Endometrium (tissue), 2 donors: Measurements from ENCODE around the gene PIK3AP1.
"Not testable (repeated sequence)": the region's sequence is repeated elsewhere in the genome, so short reads cannot be mapped to it uniquely, and the experiment has no call there.

Source experiments
- FAIRE-seq: peaks from 2 replicates; lab custom pipeline; 2012; peaks lifted over from hg19 to GRCh38; lab: Jason Lieb, UNC
- donor health status: control.
- donor health status: control.

The PIK3AP1 gene

DNA sequence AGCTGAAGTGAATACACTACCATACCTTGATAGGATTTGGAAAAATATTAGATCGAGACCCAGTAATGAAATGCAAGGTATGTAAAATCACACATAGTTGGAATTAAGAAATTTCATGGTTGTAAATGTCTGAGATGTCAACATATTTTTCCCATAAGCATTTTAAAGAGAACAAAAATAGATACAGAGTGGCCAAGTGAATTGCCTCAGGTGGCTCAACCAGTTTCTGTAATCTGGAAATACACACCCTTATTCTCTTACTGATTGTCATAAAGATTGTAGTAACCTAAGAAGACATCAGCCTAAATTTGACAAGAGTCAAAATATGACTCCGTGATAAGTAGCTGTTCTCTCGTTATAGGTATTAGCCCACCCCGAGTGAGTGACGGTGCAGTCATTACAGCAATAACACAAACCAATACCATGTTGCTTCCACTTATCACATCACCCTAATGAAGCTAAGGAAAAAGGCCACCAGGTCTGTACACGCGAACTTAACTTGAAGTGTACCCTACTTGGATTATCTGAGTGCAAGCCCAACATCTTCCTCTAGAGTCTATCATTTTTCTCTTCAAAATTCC is 23.4 kb downstream of the PIK3AP1 start:
- no peak for FAIRE-seq

DNA sequence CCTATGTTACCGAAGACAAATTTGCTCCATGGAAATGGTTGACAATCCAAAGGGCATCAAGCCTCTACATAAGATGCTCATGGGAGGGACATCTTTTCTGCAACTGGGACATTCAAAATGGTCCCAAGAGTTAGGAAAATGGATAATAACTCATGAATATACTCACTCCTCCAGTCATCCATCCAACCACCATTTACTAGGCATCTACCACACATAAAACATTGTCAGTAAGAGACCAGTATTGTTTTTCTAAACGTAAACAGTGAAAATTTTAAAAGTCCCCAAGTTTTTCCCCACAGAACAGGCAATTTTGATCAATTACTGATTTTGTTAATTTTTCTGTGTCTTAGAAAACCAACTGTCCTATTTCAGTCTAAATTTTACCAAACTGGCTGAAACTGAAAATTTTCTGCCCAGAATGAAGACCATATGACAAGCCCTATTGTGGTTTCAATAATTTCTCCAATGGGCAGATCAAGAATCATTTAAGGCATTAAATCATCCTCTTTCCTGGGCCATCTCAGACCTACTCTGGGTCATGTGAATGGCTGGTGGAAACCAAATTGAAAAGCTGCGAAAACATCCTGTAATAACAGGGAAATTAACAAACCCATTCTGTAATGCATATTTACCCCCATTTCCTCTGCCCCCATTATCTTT is 24.2 kb downstream of the PIK3AP1 start:
- FAIRE-seq: no peak

DNA sequence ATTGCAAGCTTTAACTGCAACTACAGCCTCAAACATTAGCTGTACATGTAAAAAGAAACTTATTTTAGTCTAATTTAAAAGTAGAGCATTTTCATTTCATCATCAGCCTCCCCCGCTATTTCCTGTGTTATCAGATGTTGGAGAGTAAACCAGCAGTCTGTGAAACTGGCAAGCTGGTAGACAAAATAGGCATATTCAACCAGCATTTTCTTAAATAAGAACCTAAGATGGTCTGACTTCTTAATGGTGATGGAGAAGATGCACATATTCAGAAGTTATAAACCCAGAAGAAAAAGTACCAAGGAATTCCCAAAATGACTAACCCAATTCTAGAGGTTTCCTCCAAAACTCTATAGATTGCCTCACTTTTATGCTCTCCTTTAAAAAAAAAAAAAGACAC is 24.9 kb downstream of the PIK3AP1 start:
- peak; percentile 29 for FAIRE-seq

DNA sequence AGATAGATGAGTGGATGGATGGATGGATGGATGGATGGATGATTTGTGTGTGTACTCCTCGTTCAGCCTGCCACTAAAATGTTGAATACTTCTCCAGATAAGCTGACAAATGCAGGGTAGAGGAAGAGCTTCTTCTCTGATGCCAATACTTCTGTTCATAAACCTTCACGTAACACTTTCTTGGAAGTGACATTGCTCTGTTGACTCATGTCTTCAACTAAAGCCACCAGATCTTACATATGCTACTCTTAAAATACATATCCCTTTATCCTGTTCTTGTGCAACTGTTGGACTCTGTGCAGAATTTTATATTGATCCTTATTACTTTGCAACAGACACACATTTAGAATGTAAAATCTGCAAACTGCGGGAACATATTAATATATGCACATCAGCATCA is 26.9 kb downstream of the PIK3AP1 start:
- no peak for FAIRE-seq

DNA sequence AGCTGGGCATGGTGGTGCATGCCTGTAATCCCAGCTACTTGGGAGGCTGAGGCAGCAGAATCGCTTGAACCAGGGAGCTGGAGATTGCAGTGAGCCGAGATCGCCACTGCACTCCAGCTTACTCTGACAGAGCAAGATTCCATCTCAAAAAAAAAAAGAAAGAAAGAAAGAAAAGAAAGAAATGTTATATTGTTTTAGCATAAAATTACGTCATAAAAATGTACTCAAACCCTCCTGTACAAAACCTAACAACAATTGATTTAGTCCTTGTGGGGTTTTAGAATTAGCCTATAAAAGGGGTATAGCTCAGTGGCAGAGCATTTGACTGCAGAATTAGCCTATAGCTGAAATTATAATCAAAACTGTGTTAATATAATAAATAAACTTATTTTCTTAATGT is 27.9 kb downstream of the PIK3AP1 start:
- no peak for FAIRE-seq

DNA sequence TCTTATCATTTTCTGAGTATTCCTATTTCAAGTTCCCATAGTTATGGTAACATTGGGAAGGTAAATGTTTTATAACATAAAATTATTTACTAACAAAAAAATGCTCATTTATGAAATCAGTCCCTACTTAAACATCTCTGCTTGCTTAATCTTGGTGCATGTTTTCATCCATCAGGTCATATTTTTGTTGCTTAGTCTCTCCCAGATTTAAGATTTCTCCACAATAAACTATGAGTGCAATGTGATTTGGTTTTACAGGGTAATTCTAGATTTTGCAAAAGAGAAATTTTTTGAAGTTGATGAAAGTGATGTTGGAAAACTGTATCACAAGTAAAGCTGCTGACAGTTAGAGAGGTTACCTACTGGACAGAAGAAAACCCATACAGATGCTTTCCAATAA is 28.6 kb downstream of the PIK3AP1 start:
- no peak for FAIRE-seq

DNA sequence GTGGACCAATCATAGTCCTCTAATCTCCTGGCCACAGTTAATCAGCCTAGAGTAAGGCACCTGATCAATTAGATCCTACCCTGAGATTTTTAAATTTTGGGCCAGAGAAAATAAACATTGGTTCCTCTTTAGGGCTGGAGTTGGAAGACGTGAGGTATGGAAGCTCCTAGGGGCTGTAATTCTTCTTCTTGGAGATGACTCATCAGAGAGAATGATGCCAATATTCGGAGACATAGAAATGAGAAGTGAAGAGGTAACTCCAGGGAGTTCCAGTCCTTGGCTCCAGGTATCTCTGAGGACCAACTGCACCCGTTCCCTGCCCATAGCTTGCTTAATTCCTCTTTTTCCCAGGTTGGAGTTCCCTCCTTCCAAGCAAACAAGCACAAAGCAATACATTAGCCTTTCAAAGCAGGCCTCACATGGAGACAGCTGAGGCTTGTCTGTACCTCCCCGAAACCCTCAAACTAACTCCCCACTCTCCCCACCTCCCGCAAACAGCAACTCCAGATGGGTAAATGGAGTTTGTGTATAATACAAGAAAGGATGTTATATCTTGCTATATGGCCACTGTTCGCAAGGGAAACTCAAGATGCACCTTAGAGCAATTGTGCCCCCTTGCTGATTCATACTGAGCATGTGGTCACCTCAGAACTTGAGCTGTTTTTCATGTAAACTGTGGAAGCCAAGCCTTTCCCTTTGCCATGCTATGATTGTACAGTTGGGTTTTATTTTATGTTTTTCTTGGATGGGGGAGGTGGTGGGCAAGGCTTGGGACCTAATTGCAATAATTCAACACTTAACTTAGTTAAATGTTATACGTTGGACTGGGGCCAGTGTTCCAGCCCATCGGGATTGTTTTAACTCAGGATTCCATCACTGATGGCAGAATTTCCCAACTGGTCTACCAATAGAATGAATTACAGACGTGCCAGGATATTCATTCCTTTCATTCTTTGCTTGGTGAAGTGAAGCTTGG is 29.3 kb downstream of the PIK3AP1 start:
- no peak for FAIRE-seq

DNA sequence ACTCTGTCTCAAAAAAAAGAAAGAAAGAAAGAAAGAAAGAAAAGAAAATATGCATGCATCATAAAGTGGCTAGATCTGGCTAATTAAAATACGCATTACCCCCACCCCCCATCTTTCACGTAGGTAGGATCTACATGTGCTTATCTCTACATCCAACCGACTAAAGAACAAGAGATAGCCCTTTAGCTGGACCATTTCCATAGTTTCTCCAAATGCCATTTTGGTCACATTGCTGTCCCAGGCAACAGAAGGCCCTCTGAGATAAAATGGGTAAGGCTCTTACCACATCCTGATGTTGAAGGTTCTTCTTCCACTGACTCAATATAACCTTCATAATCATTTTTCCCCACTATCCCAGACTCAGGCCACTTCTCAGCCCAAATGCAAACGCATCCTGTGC is 31.5 kb downstream of the PIK3AP1 start:
- FAIRE-seq: no peak

DNA sequence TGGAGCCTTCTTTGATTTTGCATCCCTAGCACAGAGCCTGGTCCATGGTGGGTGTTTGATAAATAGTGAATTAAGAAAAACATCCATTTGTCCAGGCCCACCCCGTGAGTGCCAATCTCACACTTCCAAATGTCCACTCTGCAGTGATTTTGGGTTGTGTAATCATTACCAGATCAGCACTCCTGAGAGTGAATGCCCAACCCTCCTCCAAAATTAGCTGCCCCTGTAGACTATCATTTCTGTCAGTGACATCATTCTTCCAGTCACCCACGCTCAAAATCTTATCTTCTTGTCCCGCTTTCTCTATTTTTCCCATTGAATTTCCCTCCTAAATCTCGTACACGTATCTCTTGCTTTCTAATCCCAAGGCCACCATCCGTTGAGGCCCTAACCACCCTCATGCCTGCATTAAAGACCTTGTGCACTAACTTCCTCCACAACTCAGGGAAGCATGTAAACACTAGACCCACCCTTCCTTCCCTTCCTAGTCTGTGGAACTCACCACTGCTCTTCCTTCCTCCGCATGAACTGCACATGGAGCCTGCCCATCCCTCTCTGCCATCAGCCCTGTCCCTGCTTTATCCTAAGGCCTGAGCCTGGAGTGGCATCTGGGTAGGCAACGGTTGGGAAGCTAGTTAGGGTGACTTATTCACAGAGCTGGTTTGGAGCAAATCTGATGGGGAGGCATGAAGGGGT is 32.8 kb downstream of the PIK3AP1 start:
- FAIRE-seq: no peak

DNA sequence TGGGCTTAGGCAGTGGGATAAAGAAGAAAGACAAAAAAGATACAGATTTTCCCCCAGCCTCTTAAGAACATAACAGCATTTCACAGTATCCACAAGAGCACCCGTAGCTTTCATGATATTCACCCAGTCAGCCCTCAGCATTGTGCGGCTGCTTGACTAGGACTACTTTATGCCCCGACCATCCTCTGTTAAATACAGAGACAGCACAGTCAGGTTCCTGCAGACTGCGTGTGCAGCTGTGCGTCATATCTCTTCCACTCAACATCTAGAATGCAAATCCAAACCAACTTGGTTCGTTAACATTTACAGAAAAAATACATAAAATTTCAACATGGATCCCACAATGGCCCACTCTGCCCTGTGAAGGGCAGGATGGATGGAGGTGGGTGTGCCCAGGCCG is 33.8 kb downstream of the PIK3AP1 start:
- no peak for FAIRE-seq

DNA sequence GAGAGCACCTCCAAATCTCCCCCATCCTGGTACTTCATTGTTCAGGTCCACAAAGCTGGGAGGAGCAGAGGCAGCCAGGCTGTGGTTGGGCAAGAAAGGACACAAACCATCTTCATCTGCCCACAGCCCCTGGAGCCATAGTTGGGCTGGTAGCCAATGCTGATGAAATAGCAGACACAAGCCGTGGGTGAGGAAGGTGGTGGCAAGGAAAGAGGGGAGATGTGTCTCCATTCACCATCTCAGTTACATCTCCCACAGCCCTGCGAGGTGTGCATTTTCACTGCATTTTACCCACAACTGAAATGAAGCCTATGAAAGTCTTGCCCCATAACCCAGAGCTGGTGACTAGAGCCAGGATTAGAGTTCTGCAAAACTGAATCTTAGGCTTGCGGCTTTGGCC is 35.0 kb downstream of the PIK3AP1 start:
- no peak for FAIRE-seq

DNA sequence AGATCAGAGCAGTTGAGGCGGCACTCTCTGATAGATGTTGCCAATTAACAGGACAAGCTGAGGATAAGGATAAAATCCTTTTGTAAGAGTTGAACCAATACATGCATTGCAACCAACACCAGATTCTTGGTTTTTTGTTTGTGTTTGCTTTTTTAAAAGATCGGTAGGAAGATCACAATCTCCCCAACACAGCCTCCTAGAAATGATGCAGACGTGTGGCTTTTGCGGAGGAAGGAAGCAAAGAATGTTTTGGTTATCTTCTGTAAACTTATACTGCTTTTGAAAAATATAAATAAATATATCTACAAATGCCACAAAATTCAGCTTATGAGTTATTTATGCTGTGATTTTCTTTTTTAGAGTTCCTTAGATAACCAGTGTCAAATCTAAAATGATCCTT is 35.5 kb downstream of the PIK3AP1 start:
- FAIRE-seq: no peak

DNA sequence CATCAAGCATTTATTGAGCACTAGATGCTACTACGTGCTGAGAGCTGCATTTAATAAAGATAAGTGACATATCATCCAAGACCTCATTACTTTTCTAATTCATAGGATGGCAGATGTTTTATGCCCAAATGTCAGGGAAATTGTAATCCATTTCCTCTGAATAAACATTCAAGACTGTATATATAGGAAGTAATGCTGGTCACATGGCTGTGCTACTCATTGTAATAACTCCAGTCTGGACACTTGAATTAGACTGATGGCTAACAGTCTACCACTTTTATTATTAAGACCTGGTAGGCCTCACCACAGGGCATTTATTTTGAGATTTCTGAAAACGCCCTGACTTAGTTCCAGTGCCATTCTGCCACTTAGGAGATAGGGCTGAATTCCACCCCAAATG is 36.6 kb downstream of the PIK3AP1 start:
- FAIRE-seq: no peak

DNA sequence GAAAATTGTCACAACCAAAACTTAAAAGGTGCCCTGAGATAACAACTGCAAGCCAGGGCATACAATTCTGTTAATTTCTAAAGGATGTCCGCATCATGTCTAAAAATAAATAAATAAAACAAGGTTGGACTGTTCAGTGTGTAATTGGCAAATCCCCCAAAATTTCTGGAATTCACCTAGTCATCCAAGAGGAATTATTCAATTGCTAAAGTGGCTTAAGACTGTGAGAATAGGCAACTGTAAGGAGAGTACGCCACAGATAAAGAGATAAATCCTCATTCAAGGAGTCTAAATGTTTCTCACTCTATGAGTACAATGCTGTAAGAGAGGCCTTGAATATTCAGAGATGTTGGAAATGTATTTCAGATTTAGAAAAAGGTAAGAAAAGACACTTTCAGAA is 37.2 kb downstream of the PIK3AP1 start:
- no peak for FAIRE-seq

DNA sequence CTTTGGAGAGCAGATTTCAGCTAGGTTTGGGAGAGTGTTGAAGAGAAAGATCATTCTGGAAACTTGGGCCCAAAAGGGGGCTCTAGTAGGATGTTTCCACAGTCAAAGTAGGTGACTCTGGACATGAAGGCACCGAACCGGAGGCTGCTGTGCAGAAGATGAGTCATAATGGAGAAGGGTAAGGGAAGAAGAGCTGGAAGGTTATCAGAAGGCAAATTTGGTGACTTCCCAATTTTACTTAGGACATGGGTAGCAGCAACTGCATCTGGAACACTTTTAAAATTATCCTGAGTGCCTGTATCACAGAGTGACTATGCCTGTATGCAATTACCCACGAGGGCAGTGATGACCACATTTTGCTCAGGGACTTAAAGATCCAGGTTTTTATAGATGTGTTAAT is 38.8 kb downstream of the PIK3AP1 start:
- FAIRE-seq: no peak

DNA sequence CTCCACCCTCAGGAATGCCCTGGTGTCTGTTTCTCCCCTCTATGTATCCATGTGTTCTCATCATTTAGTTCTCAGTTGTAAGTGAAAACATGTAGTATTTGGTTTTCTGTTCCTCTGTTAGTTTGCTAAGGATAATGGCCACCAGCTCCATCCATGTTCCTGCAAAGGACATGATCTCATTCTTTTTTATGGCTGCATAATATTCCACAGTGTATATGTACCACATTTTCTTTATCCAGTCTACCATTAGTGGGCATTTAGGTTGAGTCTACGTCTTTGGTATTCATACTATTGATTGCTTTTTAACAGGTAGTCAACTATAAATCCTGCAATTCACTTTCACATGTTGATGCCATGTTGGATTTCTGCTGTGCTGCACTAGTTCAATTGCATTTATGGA is 39.9 kb downstream of the PIK3AP1 start:
- not testable (repeated sequence) for FAIRE-seq

DNA sequence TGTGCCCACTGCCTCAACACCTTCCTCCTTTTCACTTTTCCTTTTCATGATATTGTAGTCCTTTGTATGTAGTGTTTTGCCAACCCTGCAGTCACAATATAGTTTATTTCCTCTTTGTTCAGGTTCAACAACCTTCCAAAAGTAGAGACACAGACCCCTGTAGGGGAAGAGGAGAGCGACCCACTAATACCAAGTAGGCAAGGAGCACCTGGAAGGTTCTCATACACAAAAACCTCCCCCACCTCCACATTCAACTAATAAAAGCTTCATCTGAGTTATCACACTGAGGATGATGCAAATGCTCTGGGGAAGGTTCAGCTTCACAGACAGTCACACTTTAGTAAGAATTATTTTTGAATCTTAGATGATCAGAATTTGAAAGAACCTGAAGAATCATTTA is 41.6 kb downstream of the PIK3AP1 start:
- no peak for FAIRE-seq

DNA sequence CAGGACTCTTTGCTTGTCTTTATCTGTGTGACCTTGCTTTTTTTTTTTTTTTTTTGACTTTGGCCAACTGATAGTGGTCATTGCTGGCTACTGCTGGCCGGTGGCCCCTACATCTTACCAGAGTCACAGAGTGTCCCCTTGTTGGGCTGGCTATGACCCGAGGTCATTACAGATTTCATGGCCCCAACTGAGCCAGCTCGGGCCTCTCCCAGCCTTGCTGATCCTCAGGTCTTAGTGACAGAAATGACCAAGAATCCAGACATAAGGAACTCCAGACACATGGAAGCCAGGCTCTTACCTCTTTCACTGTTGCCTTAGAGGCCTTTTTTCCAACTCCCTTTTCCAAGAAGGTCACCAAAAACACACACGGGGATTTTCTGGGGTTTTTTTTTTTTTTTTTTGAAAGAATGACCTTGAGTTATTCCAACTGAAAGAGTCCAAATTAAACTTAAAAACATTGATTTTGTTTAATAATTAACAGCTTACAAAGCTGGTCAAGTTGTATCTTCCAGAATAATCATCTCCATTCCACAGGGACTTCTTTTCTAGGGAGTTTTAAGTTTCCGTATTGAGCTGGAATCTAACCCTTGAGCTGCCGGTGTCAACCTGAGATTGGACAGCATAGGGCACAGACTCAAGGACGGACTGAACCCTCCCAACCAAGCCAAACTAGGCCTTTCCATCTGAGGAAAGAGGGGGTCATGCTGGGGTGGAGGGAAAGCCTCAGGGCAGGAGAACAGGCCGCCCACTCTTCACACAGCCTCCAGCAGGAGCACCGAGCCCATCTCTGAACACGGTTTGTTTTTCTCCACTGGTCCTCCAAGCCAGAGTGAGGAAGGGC is 43.8 kb downstream of the PIK3AP1 start:
- FAIRE-seq: no peak

DNA sequence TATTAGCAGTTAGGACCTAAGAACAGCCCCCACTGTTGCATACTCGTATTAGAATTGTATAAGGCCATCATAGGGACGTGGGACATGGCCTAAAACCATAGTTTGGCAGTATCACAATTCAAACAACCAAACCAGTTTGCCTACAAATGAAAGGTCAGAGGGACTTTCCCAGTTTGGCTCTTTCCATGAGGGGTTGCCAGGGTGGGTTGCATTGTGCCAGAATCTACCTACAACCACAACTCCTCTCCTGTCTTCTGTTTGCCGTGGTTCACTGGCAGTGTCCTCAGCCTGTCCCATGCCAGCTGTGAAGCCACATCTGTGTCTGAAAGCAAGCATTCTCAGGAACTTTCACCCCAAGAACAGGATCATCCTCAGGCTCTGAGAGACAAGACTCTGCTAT is 44.5 kb downstream of the PIK3AP1 start:
- FAIRE-seq: no peak

DNA sequence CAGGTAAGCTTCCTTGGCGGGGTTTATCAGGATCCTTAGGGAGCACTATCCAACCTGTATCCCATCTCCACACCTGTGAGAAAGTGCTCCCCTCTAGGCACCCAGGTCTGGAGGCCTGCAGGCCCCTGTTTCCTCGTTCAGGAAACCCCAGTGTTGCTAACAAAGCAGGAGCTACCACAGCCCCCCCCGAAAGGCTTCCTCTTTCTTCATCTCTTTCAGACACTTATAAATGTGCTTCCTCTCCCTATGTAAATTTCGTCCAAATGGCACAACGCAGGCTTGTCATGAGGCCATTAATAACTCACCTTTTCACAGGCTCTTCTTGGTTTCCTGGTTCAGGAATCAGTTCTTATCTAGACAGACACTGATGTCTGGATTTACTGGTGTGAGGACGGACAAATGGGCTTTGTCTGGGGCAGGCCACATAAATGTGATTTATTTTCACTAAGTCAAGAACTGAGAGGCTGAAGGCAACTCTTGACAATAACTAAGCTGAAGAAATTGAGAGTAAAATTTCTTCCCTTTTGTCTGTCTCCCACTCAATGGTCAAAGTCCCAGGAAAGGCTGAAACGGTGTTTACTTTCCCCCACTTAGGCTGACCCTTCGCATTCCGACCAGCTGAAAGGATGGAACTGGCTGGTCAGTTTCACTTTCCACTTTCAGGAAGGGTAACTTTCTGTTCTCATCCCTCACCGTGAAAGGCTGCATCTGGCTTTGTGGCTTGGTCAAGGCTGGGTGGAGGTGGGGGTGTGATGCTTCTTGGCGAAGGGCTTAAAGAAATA is 46.8 kb downstream of the PIK3AP1 start:
- no peak for FAIRE-seq
